Neuronal stem cell (in vitro differentiated cells): Measurements from ENCODE around the gene VIL1.

Experiments used
- DNase-seq: peaks from one replicate; pipeline ENCODE4 v3.0.0-alpha.2; 2013; ENCODE audit warnings: low spot score
- H2AFZ ChIP-seq: one replicate; pipeline ENCODE4 v1.6.1; 2013; ENCODE audit warnings: mild to moderate bottlenecking, low read length, inconsistent platforms
- H2AK5ac ChIP-seq: 2 replicates; pipeline ENCODE4 v1.6.1; 2013; ENCODE audit warnings: low read depth, mild to moderate bottlenecking, inconsistent platforms, low read length, moderate library complexity, mixed read lengths
- H2BK120ac ChIP-seq: 2 replicates; pipeline ENCODE4 v1.6.1; 2013; ENCODE audit warnings: low read depth, mild to moderate bottlenecking, inconsistent platforms, low read length, moderate library complexity, mixed read lengths
- H2BK12ac ChIP-seq: one replicate; pipeline ENCODE4 v1.6.1; 2013; ENCODE audit warnings: low read length, inconsistent platforms
- H2BK15ac ChIP-seq: 2 replicates; pipeline ENCODE4 v1.6.1; 2013; ENCODE audit warnings: mild to moderate bottlenecking, low read length, inconsistent platforms, mixed read lengths
- H2BK5ac ChIP-seq: one replicate; pipeline ENCODE4 v1.6.1; 2013; ENCODE audit warnings: inconsistent platforms, mild to moderate bottlenecking, low read length, moderate library complexity
- H3K14ac ChIP-seq: one replicate; pipeline ENCODE4 v1.6.1; 2013; ENCODE audit warnings: low read length, inconsistent platforms
- H3K18ac ChIP-seq: 2 replicates; pipeline ENCODE4 v1.6.1; 2013; ENCODE audit warnings: low read length, inconsistent platforms
- H3K23ac ChIP-seq: 2 replicates; pipeline ENCODE4 v1.6.1; 2013; ENCODE audit warnings: low read depth, mild to moderate bottlenecking, mixed read lengths, low read length, inconsistent platforms; ENCODE audit not compliant: poor library complexity
- H3K27ac ChIP-seq: replicated peaks from 3 replicates; pipeline ENCODE4 v1.5.1; 2013; ENCODE audit warnings: low read length, inconsistent platforms
- H3K27me3 ChIP-seq, 3 experiments: 2 replicates each; pipeline ENCODE4 v1.6.1; 2013; ENCODE audit warnings: low read length in 3 of 3, mild to moderate bottlenecking in 2 of 3, inconsistent platforms in 1 of 3, low read depth in 1 of 3, mixed read lengths in 1 of 3, moderate library complexity in 1 of 3; ENCODE audit not compliant: control insufficient read depth in 3 of 3, insufficient read depth in 3 of 3
- H3K36me3 ChIP-seq, 2 donors: replicated peaks in 1 of 2; 2 replicates each; pipeline ENCODE4 v1.6.1; 2013; ENCODE audit warnings: low read length in 2 of 2; ENCODE audit not compliant: control insufficient read depth in 2 of 2, insufficient read depth in 2 of 2
- H3K4ac ChIP-seq: 2 replicates; pipeline ENCODE4 v1.6.1; 2013; ENCODE audit warnings: inconsistent platforms, mild to moderate bottlenecking, low read length, moderate library complexity
- H3K4me1 ChIP-seq, 2 donors: 1 replicate in 1 of 2; 2 replicates in 1 of 2; pipeline ENCODE4 v1.6.1; 2013; ENCODE audit warnings: low read length in 2 of 2, low read depth in 1 of 2; ENCODE audit not compliant: control insufficient read depth in 2 of 2, insufficient read depth in 1 of 2
- H3K4me2 ChIP-seq: one replicate; pipeline ENCODE4 v1.6.1; 2013; ENCODE audit warnings: mild to moderate bottlenecking, low read length, inconsistent platforms; ENCODE audit not compliant: insufficient read depth, poor library complexity, severe bottlenecking
- H3K4me3 ChIP-seq, 2 donors: 2 replicates each; pipeline ENCODE4 v1.5.1; 2013; ENCODE audit warnings: low read length in 2 of 2, mild to moderate bottlenecking in 2 of 2, inconsistent platforms in 1 of 2, moderate library complexity in 1 of 2
- H3K79me1 ChIP-seq: one replicate; pipeline ENCODE4 v1.6.1; 2013; ENCODE audit warnings: low read depth, mild to moderate bottlenecking, inconsistent platforms, low read length, moderate library complexity
- H3K9ac ChIP-seq: one replicate; pipeline ENCODE4 v1.6.1; 2013; ENCODE audit warnings: mild to moderate bottlenecking, low read depth, low read length, inconsistent platforms; ENCODE audit not compliant: poor library complexity
- H3K9me3 ChIP-seq, 2 donors: replicated peaks in 1 of 2; 2 replicates each; pipeline versions ENCODE3 to v1.6.1; 2013; ENCODE audit warnings: low read length in 2 of 2, mild to moderate bottlenecking in 2 of 2, inconsistent platforms in 1 of 2, low read depth in 1 of 2, mixed read lengths in 1 of 2, moderate library complexity in 1 of 2; ENCODE audit not compliant: control insufficient read depth in 2 of 2, insufficient read depth in 1 of 2
- H4K8ac ChIP-seq: one replicate; pipeline ENCODE4 v1.6.1; 2013; ENCODE audit warnings: low read depth, mild to moderate bottlenecking, inconsistent platforms, low read length, moderate library complexity
- H4K91ac ChIP-seq: one replicate; pipeline ENCODE4 v1.6.1; 2013; ENCODE audit warnings: low read length, low read depth, mild to moderate bottlenecking, inconsistent platforms; ENCODE audit not compliant: poor library complexity
- WGBS, 2 donors: extraction: QIAGEN DNeasy Blood & Tissue Kit; methylation state at CpG; one replicate each; pipeline ENCODE4 v1.1.7; 2013; ENCODE audit warnings: missing lambda C conversion rate in 2 of 2, mixed read lengths in 1 of 2; ENCODE audit not compliant: insufficient read length in 2 of 2, insufficient replicate concordance in 1 of 2; ENCODE audit errors: extremely low coverage in 2 of 2; 5-methylcytosine and 5-hydroxymethylcytosine counted together

The VIL1 gene

DNA sequence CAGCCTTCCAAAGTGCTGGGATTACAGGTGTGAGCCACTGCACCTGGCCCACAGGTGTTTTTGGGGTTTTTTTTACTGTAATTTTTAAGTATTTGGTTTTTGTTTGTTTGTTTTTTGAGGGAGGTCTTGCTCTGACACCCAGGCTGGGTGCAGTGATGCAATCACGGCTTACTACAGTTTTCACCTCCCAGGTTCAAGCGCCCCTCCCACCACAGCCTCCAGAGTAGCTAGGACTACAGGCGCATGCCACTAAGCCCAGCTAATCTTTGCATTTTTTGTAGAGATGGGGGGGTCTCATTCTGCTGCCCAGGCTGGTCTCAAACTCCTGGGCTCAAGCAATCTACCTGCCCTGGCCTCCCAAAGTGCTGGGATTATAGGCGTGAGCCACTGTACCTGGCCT is 44.1 kb upstream of the VIL1 start:
- Histone ChIP-seq H3K36me3 (no peaks in the 10 kb centered on the region), H4K91ac (no peak overlapping the region), H2BK120ac (no peak overlapping the region), H3K4me3 (no peak overlapping the region), H3K9ac (no peak overlapping the region), H3K79me1 (no peaks in the 10 kb centered on the region), H2AFZ (no peak overlapping the region), H2AK5ac (no peak overlapping the region), H3K4ac (no peak overlapping the region), H2BK15ac (no peak overlapping the region), H3K14ac (no peak overlapping the region), H3K9me3 (no peaks in the 10 kb centered on the region), H3K18ac (no peak overlapping the region), H4K8ac (no peak overlapping the region), H3K23ac (no peak overlapping the region), H3K4me2 (no peak overlapping the region), H3K4me1 (no peaks in the 10 kb centered on the region), H3K27me3 (peaks cover 0 to 28% (median 2%) of the 10 kb centered on the region in 3 experiments), H3K27ac (no peak overlapping the region), H2BK5ac (no peak overlapping the region), H2BK12ac (no peak overlapping the region)
- no peak for DNase-seq
- no CpG with 5 or more reads among the region's 4 CpGs for WGBS, 2 donors

DNA sequence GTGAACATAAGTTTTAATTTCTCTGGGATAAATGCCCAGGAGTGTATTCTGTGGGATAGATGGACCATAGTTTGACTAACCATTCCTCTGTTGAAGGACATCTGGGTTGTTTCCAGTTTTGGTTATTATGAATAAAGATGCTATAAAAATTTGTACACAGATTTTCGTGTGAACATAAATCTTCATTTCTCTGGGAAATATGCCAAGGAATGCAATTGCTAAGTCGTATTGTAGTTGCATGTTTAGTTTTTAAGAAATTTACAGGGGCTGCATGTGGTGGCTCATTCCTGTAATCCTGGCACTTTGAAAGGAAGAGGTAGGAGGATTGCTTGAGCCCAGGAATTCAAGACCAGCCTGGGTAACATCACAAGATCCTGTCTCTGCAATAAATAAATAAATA is 43.7 kb upstream of the VIL1 start:
- Histone ChIP-seq H3K36me3 (no peaks in the 10 kb centered on the region), H3K27me3 (peaks cover 0 to 24% (median under 1%) of the 10 kb centered on the region in 3 experiments), H3K23ac (no peak overlapping the region), H3K4ac (no peak overlapping the region), H3K4me3 (no peak overlapping the region), H2AFZ (no peak overlapping the region), H2AK5ac (no peak overlapping the region), H3K27ac (no peak overlapping the region), H3K14ac (no peak overlapping the region), H3K79me1 (no peaks in the 10 kb centered on the region), H3K4me2 (no peak overlapping the region), H3K9ac (no peak overlapping the region), H4K8ac (no peak overlapping the region), H3K9me3 (no peaks in the 10 kb centered on the region), H4K91ac (no peak overlapping the region), H2BK5ac (no peak overlapping the region), H3K4me1 (no peaks in the 10 kb centered on the region), H2BK15ac (no peak overlapping the region), H2BK120ac (no peak overlapping the region), H2BK12ac (no peak overlapping the region), H3K18ac (no peak overlapping the region)
- no peak for DNase-seq
- no CpG with 5 or more reads among the region's 2 CpGs for WGBS, 2 donors

DNA sequence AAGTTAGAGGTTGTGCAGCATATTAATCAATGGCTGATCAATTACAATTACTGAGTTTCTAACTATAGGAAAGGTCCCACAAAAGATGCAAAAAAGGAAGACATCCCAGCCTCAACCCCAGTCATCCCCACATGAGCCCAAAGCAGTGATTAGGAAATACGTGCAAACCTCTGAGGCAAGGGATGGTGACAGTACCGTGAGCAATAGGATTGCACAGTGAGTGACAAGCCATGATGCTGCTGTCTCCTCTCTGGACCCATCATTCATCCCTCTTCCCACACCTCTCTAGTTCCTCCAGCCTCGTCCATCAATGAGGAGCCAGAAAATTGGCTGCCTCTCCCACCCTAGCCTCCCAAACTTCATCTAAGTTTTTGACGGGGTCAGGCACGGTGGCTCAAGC is 40.9 kb upstream of the VIL1 start:
- no CpG with 5 or more reads among the region's 5 CpGs for whole genome bisulfite sequencing, 2 donors
- Histone ChIP-seq H3K14ac (no peak overlapping the region), H3K27me3 (peaks cover 0 to 20% (median 0%) of the 10 kb centered on the region in 3 experiments), H4K91ac (peak overlapping the region; percentile 6), H2BK15ac (no peak overlapping the region), H3K4ac (no peak overlapping the region), H3K4me3 (no peak overlapping the region), H2AK5ac (no peak overlapping the region), H3K9ac (no peak overlapping the region), H3K79me1 (no peaks in the 10 kb centered on the region), H3K18ac (no peak overlapping the region), H3K36me3 (no peaks in the 10 kb centered on the region), H2BK12ac (no peak overlapping the region), H3K23ac (no peak overlapping the region), H2AFZ (no peak overlapping the region), H3K4me1 (no peaks in the 10 kb centered on the region), H2BK120ac (no peak overlapping the region), H2BK5ac (no peak overlapping the region), H3K27ac (no peak overlapping the region), H3K9me3 (no peaks in the 10 kb centered on the region), H3K4me2 (no peak overlapping the region), H4K8ac (no peak overlapping the region)
- no peak for DNase-seq

DNA sequence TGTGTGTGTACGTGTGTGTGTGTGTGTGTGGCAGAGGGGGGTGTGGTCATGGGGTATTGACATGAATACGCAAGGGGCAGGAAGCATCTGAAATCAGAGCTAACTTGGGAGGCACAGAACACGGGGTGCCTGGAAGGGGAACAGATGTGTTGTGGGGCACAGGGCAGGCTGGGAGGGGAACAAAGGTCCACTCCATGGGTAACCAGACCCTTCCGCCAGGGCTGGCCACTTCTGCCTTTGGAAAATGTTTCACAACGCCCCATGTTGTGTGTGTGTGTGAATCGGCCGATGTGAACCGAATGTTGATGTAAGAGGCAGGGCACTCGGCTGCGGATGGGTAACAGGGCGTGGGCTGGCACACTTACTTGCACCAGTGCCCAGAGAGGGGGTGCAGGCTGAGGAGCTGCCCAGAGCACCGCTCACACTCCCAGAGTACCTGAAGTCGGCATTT is 37.0 kb upstream of the VIL1 start, which contains the start of gene SLC11A1:
TSS of gene SLC11A1 (plus strand) at position 358 of the 451 bp plus-strand sequence. CDS start 96 bp downstream, outside the sequence.
- peak within 1 kb of the TSS; percentile 68 for H2BK5ac ChIP-seq
- no CpG with 5 or more reads among the region's 13 CpGs for whole genome bisulfite sequencing, 2 donors
- no peak within 1 kb of the TSS for H2BK12ac ChIP-seq
- no peak within 1 kb of the TSS for H2AK5ac ChIP-seq
- H3K9ac ChIP-seq = no peak within 1 kb of the TSS
- H4K91ac ChIP-seq = no peak within 1 kb of the TSS
- peaks cover 0 to 36% (median 5%) of the 10 kb centered on the region in 3 experiments for H3K27me3 ChIP-seq
- no peak within 1 kb of the TSS for H2BK15ac ChIP-seq
- H3K18ac ChIP-seq = peak within 1 kb of the TSS; percentile 67
- no peaks in the 10 kb centered on the region for H3K79me1 ChIP-seq
- H3K9me3 ChIP-seq = no peaks in the 10 kb centered on the region
- H2AFZ ChIP-seq = no peak within 1 kb of the TSS
- peak within 1 kb of the TSS; percentile 27 for H3K14ac ChIP-seq
- no peak within 1 kb of the TSS for H2BK120ac ChIP-seq
- H3K23ac ChIP-seq = no peak within 1 kb of the TSS
- no peak within 1 kb of the TSS for H3K4ac ChIP-seq
- H3K27ac ChIP-seq = no peak within 1 kb of the TSS
- H3K4me1 ChIP-seq = no peaks in the 10 kb centered on the region
- DNase-seq = no peak
- no peak within 1 kb of the TSS for H4K8ac ChIP-seq
- H3K36me3 ChIP-seq = no peaks in the 10 kb centered on the region
- no peak within 1 kb of the TSS for H3K4me2 ChIP-seq
- H3K4me3 ChIP-seq = peak within 1 kb of the TSS in 1 of 2 donors; percentile 31
